Measurements from ENCODE around the gene MRTFA. TPM values are rescaled to one million over a fixed set of nuclear protein-coding genes. Genes with fewer than 3 reads are reported as not detected.
A peak's percentile ranks its signal among the peaks of the same experiment; 100 is the strongest.

The MRTFA gene
- total and polyA plus RNA-seq, 8 donors, result 22.5 to 58.0 (median 26.5) TPM

GRCh38 chr22:40434745-40435144 lies 201.8 kb downstream of the MRTFA start:
- intact Hi-C loops (cut with DNase I), result loop anchor here in 1 of 2 donors (5.0 to 10.0 kb wide), 2 partner anchors 50 to 213 kb away; no protein-coding TSS in a partner anchor
- H3K27ac ChIP-seq, result no peak overlapping the region
- H3K4me1 ChIP-seq, result peaks cover 16 to 79% of the 10 kb centered on the region in 2 donors
- H3K27me3 ChIP-seq, result no peaks in the 10 kb centered on the region
- peaks cover 0 to 47% of the 10 kb centered on the region in 2 donors for H3K36me3 ChIP-seq
- TF ChIP-seq, protein P1, sequence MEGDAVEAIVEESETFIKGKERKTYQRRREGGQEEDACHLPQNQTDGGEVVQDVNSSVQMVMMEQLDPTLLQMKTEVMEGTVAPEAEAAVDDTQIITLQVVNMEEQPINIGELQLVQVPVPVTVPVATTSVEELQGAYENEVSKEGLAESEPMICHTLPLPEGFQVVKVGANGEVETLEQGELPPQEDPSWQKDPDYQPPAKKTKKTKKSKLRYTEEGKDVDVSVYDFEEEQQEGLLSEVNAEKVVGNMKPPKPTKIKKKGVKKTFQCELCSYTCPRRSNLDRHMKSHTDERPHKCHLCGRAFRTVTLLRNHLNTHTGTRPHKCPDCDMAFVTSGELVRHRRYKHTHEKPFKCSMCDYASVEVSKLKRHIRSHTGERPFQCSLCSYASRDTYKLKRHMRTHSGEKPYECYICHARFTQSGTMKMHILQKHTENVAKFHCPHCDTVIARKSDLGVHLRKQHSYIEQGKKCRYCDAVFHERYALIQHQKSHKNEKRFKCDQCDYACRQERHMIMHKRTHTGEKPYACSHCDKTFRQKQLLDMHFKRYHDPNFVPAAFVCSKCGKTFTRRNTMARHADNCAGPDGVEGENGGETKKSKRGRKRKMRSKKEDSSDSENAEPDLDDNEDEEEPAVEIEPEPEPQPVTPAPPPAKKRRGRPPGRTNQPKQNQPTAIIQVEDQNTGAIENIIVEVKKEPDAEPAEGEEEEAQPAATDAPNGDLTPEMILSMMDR (IDR thresholded peaks at IDR 0.05), result no peak
- ATAC-seq (no peak), DNase-seq (no peak)
- no peaks in the 10 kb centered on the region for H3K9me3 ChIP-seq
- no peak overlapping the region for H3K4me3 ChIP-seq

DNA sequence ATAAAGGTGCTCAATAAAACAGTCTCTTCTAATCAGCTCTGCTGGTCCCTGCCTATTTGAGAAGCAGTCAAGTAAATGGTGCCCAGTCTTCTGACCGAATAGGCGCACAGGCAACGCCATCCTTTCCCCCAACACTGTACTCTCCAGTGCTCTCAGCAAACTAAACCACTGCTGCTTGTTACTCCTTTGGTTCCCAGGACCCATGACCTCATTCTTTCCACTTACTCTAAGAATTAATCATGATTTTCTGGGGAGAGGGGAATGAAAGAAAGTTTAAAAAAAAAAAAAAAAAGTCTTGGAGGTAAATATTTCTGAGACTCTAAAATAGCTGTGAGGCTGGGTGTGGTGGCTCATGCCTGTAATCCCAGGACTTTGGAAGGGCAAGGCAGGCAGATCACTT lies 202.4 kb downstream of the MRTFA start:
- H3K4me1 ChIP-seq, result peaks cover 16 to 73% of the 10 kb centered on the region in 2 donors
- no peaks in the 10 kb centered on the region for H3K9me3 ChIP-seq
- no peak overlapping the region for H3K27ac ChIP-seq
- H3K27me3 ChIP-seq, result no peaks in the 10 kb centered on the region
- H3K4me3 ChIP-seq, result no peak overlapping the region
- DNase-seq (no peak), ATAC-seq (no peak)
- intact Hi-C loops (cut with DNase I), result loop anchor here in 1 of 2 donors (10.0 kb wide), 1 partner anchor 51 kb away; no protein-coding TSS in a partner anchor
- TF ChIP-seq, protein P1 (IDR thresholded peaks at IDR 0.05), result no peak
- peaks cover 3 to 54% of the 10 kb centered on the region in 2 donors for H3K36me3 ChIP-seq

DNA sequence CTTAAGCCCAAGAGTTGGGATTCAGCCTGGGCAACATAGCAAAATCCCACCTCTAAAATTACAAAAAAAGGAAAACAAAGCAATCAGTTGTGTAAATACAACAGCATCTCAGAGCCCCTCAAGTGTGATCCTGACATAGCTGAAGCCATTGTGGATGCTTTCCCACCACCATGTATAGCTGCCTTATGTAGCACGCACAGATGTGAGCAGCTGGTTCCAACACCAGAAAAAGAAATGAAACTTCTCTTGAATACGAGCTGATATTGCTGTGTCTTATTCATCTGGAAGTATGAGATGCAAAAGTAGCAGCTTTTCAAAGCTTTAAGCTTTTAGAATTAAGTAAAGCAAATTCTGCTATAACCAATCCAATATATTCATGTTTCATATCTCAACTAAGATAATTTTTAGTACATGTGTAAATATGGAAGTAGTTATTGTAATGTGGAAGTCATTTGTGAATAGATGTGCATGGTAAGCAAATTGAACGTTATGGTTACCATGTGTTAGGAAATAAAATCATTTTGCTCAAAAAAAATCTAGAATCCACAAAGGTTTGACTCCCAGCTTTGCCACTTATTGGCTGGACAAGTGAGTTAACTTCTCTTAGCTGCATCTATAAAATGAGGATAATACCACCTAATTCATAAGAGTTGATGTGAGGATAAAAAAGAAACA lies 203.0 kb downstream of the MRTFA start:
- H3K4me3 ChIP-seq, result no peak overlapping the region
- H3K27me3 ChIP-seq, result no peaks in the 10 kb centered on the region
- no peaks in the 10 kb centered on the region for H3K9me3 ChIP-seq
- intact Hi-C loops (cut with DNase I), result loop anchor here in 1 of 2 donors (10.0 kb wide), 1 partner anchor 51 kb away; no protein-coding TSS in a partner anchor
- DNase-seq (peak in 1 of 4 donors; percentile 41), ATAC-seq (no peak)
- TF ChIP-seq, protein P1 (IDR thresholded peaks at IDR 0.05), result no peak
- H3K4me1 ChIP-seq, result peaks cover 16 to 67% of the 10 kb centered on the region in 2 donors
- H3K36me3 ChIP-seq, result peaks cover 5 to 59% of the 10 kb centered on the region in 2 donors
- H3K27ac ChIP-seq, result no peak overlapping the region

- no peak overlapping the region for H3K4me3 ChIP-seq
- ATAC-seq, result no peak
- intact Hi-C loops (cut with DNase I), result loop anchor here in 1 of 2 donors (10.0 kb wide), 1 partner anchor 52 kb away; no protein-coding TSS in a partner anchor
- H3K36me3 ChIP-seq, result peaks cover 5 to 68% of the 10 kb centered on the region in 2 donors
- H3K27ac ChIP-seq, result no peak overlapping the region
- peaks cover 16 to 58% of the 10 kb centered on the region in 2 donors for H3K4me1 ChIP-seq
- TF ChIP-seq, protein P1 (IDR thresholded peaks at IDR 0.05), result no peak
- H3K9me3 ChIP-seq, result no peaks in the 10 kb centered on the region
- H3K27me3 ChIP-seq, result no peaks in the 10 kb centered on the region
- DNase-seq, result no peak
These were observed 203.9 kb downstream of the MRTFA start for GRCh38 chr22:40432625-40433024.

DNA sequence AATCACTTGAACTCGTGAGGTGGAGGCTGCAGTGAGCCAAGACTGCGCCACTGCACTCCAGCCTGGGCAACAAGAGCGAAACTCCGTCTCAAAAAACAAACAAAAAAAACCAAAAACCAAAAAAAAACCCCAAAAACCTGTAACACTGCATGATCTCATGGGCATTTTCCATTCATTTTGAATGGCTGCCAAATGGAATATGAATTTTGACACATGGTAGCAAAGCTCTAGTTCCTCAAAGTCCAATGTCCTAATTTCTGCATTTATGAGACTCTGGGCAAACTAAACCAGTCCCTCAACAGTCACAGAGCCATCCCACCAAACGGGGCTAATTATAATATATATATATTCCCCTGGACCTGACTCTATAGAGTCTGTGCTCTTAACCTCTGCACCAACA lies 204.4 kb downstream of the MRTFA start:
- H3K36me3 ChIP-seq, result peaks cover 5 to 73% of the 10 kb centered on the region in 2 donors
- ATAC-seq (no peak), DNase-seq (no peak)
- TF ChIP-seq, protein P1 (IDR thresholded peaks at IDR 0.05), result no peak
- H3K4me3 ChIP-seq, result no peak overlapping the region
- H3K9me3 ChIP-seq, result no peaks in the 10 kb centered on the region
- H3K27ac ChIP-seq, result no peak overlapping the region
- H3K4me1 ChIP-seq, result peaks cover 12 to 53% of the 10 kb centered on the region in 2 donors
- intact Hi-C loops (cut with DNase I), result loop anchor here in 1 of 2 donors (10.0 kb wide), 1 partner anchor 53 kb away; no protein-coding TSS in a partner anchor
- H3K27me3 ChIP-seq, result no peaks in the 10 kb centered on the region

All from left lung (tissue), 10 donors.